HepG2 (cell line): ENCODE measurements around the gene C6orf62. TPM values are rescaled to one million over a fixed set of nuclear protein-coding genes. Genes with fewer than 3 reads are reported as not detected.

Source experiments
- ATAC-seq: fragments of 200-7000 bp; cut with Tn5 transposase; 3 replicates; pipeline ENCODE4 v1.9.1; 2020; ENCODE audit warnings: mild to moderate bottlenecking, moderate library complexity
- BruUV-seq: library from RNA; stranded (reverse); fragments of 400-500 nt; replicated peaks from 2 replicates; lab custom pipeline; 2021; lab: Mats Ljungman, UMichigan
- CTCF ChIA-PET: fragments of 300-600 bp; formaldehyde crosslinking; extraction: SDS; loops from one replicate; lab custom pipeline; 2021; ENCODE audit warnings: low total read pairs, inconsistent platforms, low intra/inter-chr PET ratio; lab: Yijun Ruan, JAX
- POLR2A ChIA-PET: fragments of 350-600 bp; sonication (Branson Sonifier 250); formaldehyde crosslinking; loops from one replicate; lab custom pipeline; 2020; ENCODE audit warnings: antibody characterized with exemption, inconsistent platforms; lab: Yijun Ruan, JAX
- DNase-seq: peaks from one replicate; pipeline ENCODE4 v3.0.0-alpha.2; 2015; ENCODE audit warnings: low spot score
- FAIRE-seq: peaks from 3 replicates; lab custom pipeline; 2011; peaks lifted over from hg19 to GRCh38; lab: Jason Lieb, UNC
- H2AFZ ChIP-seq: one replicate; pipeline ENCODE4 v1.6.1; 2011; ENCODE audit warnings: low read length, inconsistent platforms
- H3K27ac ChIP-seq: fragments of 300-600 bp; 3 replicates; pipeline ENCODE4 v1.8.0; 2011; ENCODE audit warnings: mixed run types, mild to moderate bottlenecking, mixed read lengths, low read length, inconsistent platforms; ENCODE audit not compliant: insufficient read depth; ENCODE audit errors: extremely low read length
- H3K27me3 ChIP-seq, 2 experiments: fragments of 200-600 bp in 1 of 2; 2 replicates in 1 of 2; 3 replicates in 1 of 2; pipeline versions ENCODE4 v1.6.0 to v1.8.0; 2011; ENCODE audit warnings: low read length in 2 of 2, mild to moderate bottlenecking in 2 of 2, moderate library complexity in 2 of 2, inconsistent platforms in 1 of 2; ENCODE audit not compliant: insufficient read depth in 2 of 2, control insufficient read depth in 1 of 2
- H3K36me3 ChIP-seq, 2 experiments: fragments of 200-600 bp in 1 of 2; replicated peaks in 1 of 2; 2 replicates in 1 of 2; 3 replicates in 1 of 2; pipeline versions ENCODE4 v1.5.1 to v1.8.0; 2011; ENCODE audit warnings: low read length in 2 of 2, inconsistent platforms in 1 of 2; ENCODE audit not compliant: insufficient read depth in 2 of 2, control insufficient read depth in 1 of 2
- H3K4me1 ChIP-seq: 2 replicates; pipeline ENCODE4 v1.5.1; 2012; ENCODE audit warnings: low read length, inconsistent platforms; ENCODE audit not compliant: insufficient read depth
- H3K4me2 ChIP-seq: 2 replicates; pipeline ENCODE4 v1.6.0; 2011; ENCODE audit warnings: low read depth, low read length, inconsistent platforms
- H3K4me3 ChIP-seq, 3 experiments: fragments of 200-600 bp in 1 of 3; sonication (generic), shearing (Covaris generic) in 1 of 3; replicated peaks in 1 of 3; 2 replicates each; pipeline ENCODE4 v1.5.1; 2011 to 2016; ENCODE audit warnings: low read length in 3 of 3, inconsistent platforms in 2 of 3, low read depth in 2 of 3, mild to moderate bottlenecking in 2 of 3, control low read depth in 1 of 3, mixed read lengths in 1 of 3; ENCODE audit not compliant: insufficient read depth in 1 of 3
- H3K79me2 ChIP-seq: one replicate; pipeline ENCODE4 v1.6.1; 2011; ENCODE audit warnings: low read length, inconsistent platforms; ENCODE audit not compliant: insufficient read depth
- H3K9ac ChIP-seq: 2 replicates; pipeline ENCODE4 v1.6.0; 2011; ENCODE audit warnings: mild to moderate bottlenecking, low read depth, low read length, inconsistent platforms; ENCODE audit not compliant: insufficient read depth
- H3K9me3 ChIP-seq: 2 replicates; pipeline ENCODE4 v1.5.1; 2012; ENCODE audit warnings: mild to moderate bottlenecking, low read length
- H4K20me1 ChIP-seq: 2 replicates; pipeline ENCODE4 v1.6.0; 2011; ENCODE audit warnings: inconsistent platforms, mild to moderate bottlenecking, low read length, moderate library complexity; ENCODE audit not compliant: insufficient read depth
- FOSL1 ChIP-seq: sonication (generic); formaldehyde crosslinking; IDR thresholded peaks from 2 replicates; pipeline ENCODE4 v1.9.0; 2021; ENCODE audit warnings: missing genetic modification reagents, borderline replicate concordance
- HNRNPUL1 ChIP-seq: fragments of 200-400 bp; formaldehyde crosslinking; IDR thresholded peaks from 2 replicates; pipeline ENCODE4 v1.6.1; 2017; ENCODE audit warnings: low read depth, mild to moderate bottlenecking, low read length, moderate library complexity
- IRX3 ChIP-seq: sonication (generic); formaldehyde crosslinking; IDR thresholded peaks from 2 replicates; pipeline ENCODE4 v1.8.1; 2023; ENCODE audit warnings: mild to moderate bottlenecking, low read depth, missing genetic modification reagents, borderline replicate concordance
- KMT2B ChIP-seq: IDR thresholded peaks from 2 replicates; pipeline ENCODE4 v1.6.1; 2016; ENCODE audit warnings: missing genetic modification reagents, missing compliant biosample characterization
- NR2F6 ChIP-seq, 2 experiments: IDR thresholded peaks; 2 replicates each; pipeline ENCODE4 v1.6.1; 2016; ENCODE audit warnings: antibody characterized with exemption in 1 of 2, mild to moderate bottlenecking in 1 of 2
- NR3C1 ChIP-seq: sonication (generic); formaldehyde crosslinking; IDR thresholded peaks from 2 replicates; pipeline ENCODE4 v1.4.0; 2020; ENCODE audit warnings: missing genetic modification reagents
- ONECUT2 ChIP-seq: sonication (generic); formaldehyde crosslinking; IDR thresholded peaks from 2 replicates; pipeline ENCODE4 v1.4.0; 2020; ENCODE audit warnings: missing genetic modification reagents
- PHF20 ChIP-seq: sonication (generic); formaldehyde crosslinking; IDR thresholded peaks from 2 replicates; pipeline ENCODE4 v1.5.0; 2020; ENCODE audit warnings: mild to moderate bottlenecking, missing genetic modification reagents
- ZMYM3 ChIP-seq: sonication (generic); formaldehyde crosslinking; IDR thresholded peaks from 2 replicates; pipeline ENCODE4 v1.5.1; 2020; ENCODE audit warnings: mild to moderate bottlenecking, missing genetic modification reagents
- ZNF10 ChIP-seq: sonication (generic); formaldehyde crosslinking; IDR thresholded peaks from 2 replicates; pipeline ENCODE4 v1.4.0; 2020; ENCODE audit warnings: mild to moderate bottlenecking, low read depth, missing genetic modification reagents, borderline replicate concordance
- ZNF3 ChIP-seq: IDR thresholded peaks from 2 replicates; pipeline ENCODE4 v1.7.0; 2017; ENCODE audit warnings: inconsistent platforms
- ZNF431 ChIP-seq: sonication (generic); formaldehyde crosslinking; IDR thresholded peaks from 2 replicates; pipeline ENCODE4 v1.9.0; 2022; ENCODE audit warnings: missing genetic modification reagents, low read depth, mild to moderate bottlenecking, borderline replicate concordance
- ZNF569 ChIP-seq: sonication (generic); formaldehyde crosslinking; IDR thresholded peaks from 2 replicates; pipeline ENCODE4 v1.5.0; 2020; ENCODE audit warnings: mild to moderate bottlenecking, missing genetic modification reagents, moderate library complexity, borderline replicate concordance
- ZNF670 ChIP-seq: sonication (generic); formaldehyde crosslinking; IDR thresholded peaks from 2 replicates; pipeline ENCODE4 v1.8.0; 2022; ENCODE audit warnings: mild to moderate bottlenecking, missing genetic modification reagents, borderline replicate concordance
- ZZZ3 ChIP-seq: sonication (generic); formaldehyde crosslinking; IDR thresholded peaks from 2 replicates; pipeline ENCODE4 v1.4.0; 2020; ENCODE audit warnings: missing genetic modification reagents, mild to moderate bottlenecking, borderline replicate concordance
- WGBS: methylation state at CpG from one replicate; pipeline ENCODE4 v1.1.6; 2017; ENCODE audit warnings: low lambda C conversion rate; 5-methylcytosine and 5-hydroxymethylcytosine counted together
- in situ Hi-C: cut with HindIII; loops from 2 replicates; pipeline ENCODE4 v1.10.0; 2017; ENCODE audit warnings: low pct_unique_long_range_greater_than_20kb; ENCODE audit not compliant: extremely low pct_ligation_motif_present
- intact Hi-C: fragments of 100-400 bp; cut with micrococcal nuclease; formaldehyde crosslinking; loops from one replicate; pipeline ENCODE4 v1.10.0; 2022; ENCODE audit not compliant: unreplicated experiment
- polyA plus RNA-seq, 8 experiments: library from polyadenylated mRNA; depleted of rRNA in 3 of 8; stranded (reverse) in 7 of 8; unstranded in 1 of 8; fragments of >200 nt; fragmentation: Illumina TruSeq in 4 of 8; extraction: Trizol in 4 of 8; gene quantifications; 2 replicates each; pipeline versions ENCODE4 v1.2.1 to v1.2.3, GENCODE V29; 2011 to 2016; ENCODE audit warnings: low read depth in 4 of 8, missing spikeins in 1 of 8, mixed read lengths in 1 of 8; ENCODE audit not compliant: insufficient read depth in 1 of 8
- total RNA-seq, 5 experiments: library from RNA; depleted of rRNA; stranded (reverse); fragments of >200 nt; fragmentation: Illumina TruSeq; extraction: Trizol; gene quantifications; 2 replicates each; pipeline ENCODE4 v1.2.3, GENCODE V29; 2016; ENCODE audit warnings: low read depth in 1 of 5
- TF ChIP-seq, protein P1 (sequence below): sonication (generic); formaldehyde crosslinking; IDR thresholded peaks from 2 replicates; pipeline ENCODE4 v1.4.0; 2020; ENCODE audit warnings: mild to moderate bottlenecking, low read depth, missing genetic modification reagents
- TF ChIP-seq, protein P2 (sequence below): IDR thresholded peaks from 2 replicates; pipeline ENCODE4 v1.6.1; 2012; ENCODE audit warnings: inconsistent platforms
- TF ChIP-seq, protein P3 (sequence below): sonication (generic); formaldehyde crosslinking; IDR thresholded peaks from 2 replicates; pipeline ENCODE4 v1.5.0; 2020; ENCODE audit warnings: mild to moderate bottlenecking, missing genetic modification reagents, moderate library complexity

The C6orf62 gene
- total and polyA plus RNA-seq, 2 of the 13 experiments (the other 11 are each of a cell fraction or from before 2014, with no cell fraction given): 54.8 to 90.4 TPM

DNA sequence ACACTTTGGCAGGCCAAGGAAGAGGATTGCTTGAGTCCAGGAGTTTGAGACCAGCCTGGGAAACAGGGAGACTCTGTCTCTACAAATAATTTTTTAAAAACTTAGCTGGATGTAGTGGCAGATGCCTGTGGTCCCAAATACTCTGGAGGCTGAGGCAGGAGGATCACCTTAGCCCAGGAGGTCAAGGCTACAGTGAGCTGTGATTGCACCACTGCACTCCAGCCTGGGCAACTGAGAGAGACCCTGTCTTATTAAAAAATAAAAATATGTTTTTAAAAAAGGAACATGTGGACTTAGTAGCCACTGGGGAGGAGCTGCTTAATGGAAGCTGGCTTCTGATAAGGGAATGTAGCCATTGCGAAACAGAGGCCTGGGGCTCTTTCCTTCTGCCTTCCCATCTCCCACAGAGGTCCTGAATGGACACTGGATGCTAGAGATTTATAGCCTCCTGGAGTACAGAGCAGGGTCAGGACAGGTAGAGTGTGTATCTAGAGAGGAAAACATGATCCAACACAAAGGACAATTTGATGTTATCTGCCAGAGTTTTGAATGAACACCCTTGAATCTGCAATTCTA is 34.1 kb upstream of the C6orf62 start (continued):
- TF ChIP-seq ZMYM3 (CRISPR knock-in tag): peak; percentile 34; the same call in 1 of the 2 replicates
- no peak for TF ChIP-seq ZNF10 (CRISPR knock-in tag)
- TF ChIP-seq NR2F6 (IDR thresholded peaks at IDR 0.05): no peak
- 0 out of 2 replicates have a peak, but pooled peaks have one; percentile 28 for TF ChIP-seq NR2F6 (CRISPR knock-in tag; IDR thresholded peaks at IDR 0.05)
- peak; percentile 54; the same call in 1 of the 2 replicates for TF ChIP-seq ZNF3

DNA sequence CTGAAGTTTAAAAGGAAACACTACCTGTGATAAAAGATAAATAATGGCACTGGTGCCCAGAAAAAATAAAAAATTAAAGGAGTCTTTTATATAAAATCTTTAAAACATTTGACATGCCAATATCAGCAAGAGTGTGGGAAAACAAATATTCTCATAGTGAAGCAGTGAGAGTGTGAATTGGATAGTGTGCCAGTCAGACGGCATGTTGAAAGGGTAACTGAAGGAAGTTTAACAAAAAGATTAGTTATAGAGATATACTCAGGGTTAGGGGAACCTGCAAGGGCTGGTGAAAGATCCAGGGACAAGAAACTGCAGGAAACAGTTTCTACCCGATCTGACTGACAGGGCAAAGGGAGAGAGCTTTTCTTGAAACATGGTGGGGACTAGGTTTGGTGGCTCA is 33.5 kb upstream of the C6orf62 start:
- 20% methylated on average over 2 of the region's 2 CpGs for WGBS
- no TSS peak for BruUV-seq
- intact Hi-C loops: no loop called here
- Histone ChIP-seq H3K79me2 (no peaks in the 10 kb centered on the region), H4K20me1 (no peaks in the 10 kb centered on the region), H3K36me3 (no peaks in the 10 kb centered on the region), H3K27me3 (peaks cover 0 to 7% of the 10 kb centered on the region in 2 experiments; a peak in 1 of 5 replicates), H2AFZ (no peak overlapping the region), H3K9me3 (peaks cover 11% of the 10 kb centered on the region)
- POLR2A ChIA-PET: interaction anchor here (3.0 kb wide), 1 partner anchor 31 kb away, joined by 10 read pairs; no protein-coding TSS in a partner anchor
- in situ Hi-C loops: no loop called here
- TF ChIP-seq ZZZ3 (no peak), NR3C1 (CRISPR knock-in tag) (no peak), ZNF431 (CRISPR knock-in tag) (no peak), IRX3 (no peak), ONECUT2 (CRISPR knock-in tag) (no peak), ZNF670 (CRISPR knock-in tag) (no peak), FOSL1 (no peak), KMT2B (CRISPR knock-in tag) (no peak), ZNF569 (CRISPR knock-in tag) (no peak), PHF20 (CRISPR knock-in tag) (no peak), HNRNPUL1 (no peak)
- TF ChIP-seq, protein P1, sequence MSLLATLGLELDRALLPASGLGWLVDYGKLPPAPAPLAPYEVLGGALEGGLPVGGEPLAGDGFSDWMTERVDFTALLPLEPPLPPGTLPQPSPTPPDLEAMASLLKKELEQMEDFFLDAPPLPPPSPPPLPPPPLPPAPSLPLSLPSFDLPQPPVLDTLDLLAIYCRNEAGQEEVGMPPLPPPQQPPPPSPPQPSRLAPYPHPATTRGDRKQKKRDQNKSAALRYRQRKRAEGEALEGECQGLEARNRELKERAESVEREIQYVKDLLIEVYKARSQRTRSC: no peak
- TF ChIP-seq, protein P2, sequence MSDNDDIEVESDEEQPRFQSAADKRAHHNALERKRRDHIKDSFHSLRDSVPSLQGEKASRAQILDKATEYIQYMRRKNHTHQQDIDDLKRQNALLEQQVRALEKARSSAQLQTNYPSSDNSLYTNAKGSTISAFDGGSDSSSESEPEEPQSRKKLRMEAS: no peak
- TF ChIP-seq, protein P3, sequence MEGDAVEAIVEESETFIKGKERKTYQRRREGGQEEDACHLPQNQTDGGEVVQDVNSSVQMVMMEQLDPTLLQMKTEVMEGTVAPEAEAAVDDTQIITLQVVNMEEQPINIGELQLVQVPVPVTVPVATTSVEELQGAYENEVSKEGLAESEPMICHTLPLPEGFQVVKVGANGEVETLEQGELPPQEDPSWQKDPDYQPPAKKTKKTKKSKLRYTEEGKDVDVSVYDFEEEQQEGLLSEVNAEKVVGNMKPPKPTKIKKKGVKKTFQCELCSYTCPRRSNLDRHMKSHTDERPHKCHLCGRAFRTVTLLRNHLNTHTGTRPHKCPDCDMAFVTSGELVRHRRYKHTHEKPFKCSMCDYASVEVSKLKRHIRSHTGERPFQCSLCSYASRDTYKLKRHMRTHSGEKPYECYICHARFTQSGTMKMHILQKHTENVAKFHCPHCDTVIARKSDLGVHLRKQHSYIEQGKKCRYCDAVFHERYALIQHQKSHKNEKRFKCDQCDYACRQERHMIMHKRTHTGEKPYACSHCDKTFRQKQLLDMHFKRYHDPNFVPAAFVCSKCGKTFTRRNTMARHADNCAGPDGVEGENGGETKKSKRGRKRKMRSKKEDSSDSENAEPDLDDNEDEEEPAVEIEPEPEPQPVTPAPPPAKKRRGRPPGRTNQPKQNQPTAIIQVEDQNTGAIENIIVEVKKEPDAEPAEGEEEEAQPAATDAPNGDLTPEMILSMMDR: no peak
- TF ChIP-seq, all 625 proteins: peak for 0
- H3K4me2 ChIP-seq: 0 out of 2 replicates have a peak overlapping the region, but pooled peaks have one; percentile 20
- CTCF ChIA-PET: no interaction called here
- no peak overlapping the region for H3K9ac ChIP-seq
- H3K4me3 ChIP-seq: no peak overlapping the region
- peaks cover 16% of the 10 kb centered on the region for H3K4me1 ChIP-seq
- ATAC-seq (no peak), FAIRE-seq (no peak), DNase-seq (no peak)
- no peak overlapping the region for H3K27ac ChIP-seq
